GM18498 (cell line): ENCODE measurements around the gene FAM32A.
A peak's percentile ranks its signal among the peaks of the same experiment; 100 is the strongest.
"Not testable (repeated sequence)": the region's sequence is repeated elsewhere in the genome, so short reads cannot be mapped to it uniquely, and the experiment has no call there.

ENCODE experiments used
- ATAC-seq: cut with Tn5 transposase; IDR thresholded peaks from one replicate; pipeline ENCODE4 v1.9.1; 2021; ENCODE audit warnings: mild to moderate bottlenecking, moderate library complexity; ENCODE audit not compliant: unreplicated experiment

The FAM32A gene

GRCh38 chr19:16164222-16164890 lies 20.9 kb upstream of the FAM32A start:
- no peak for ATAC-seq

DNA sequence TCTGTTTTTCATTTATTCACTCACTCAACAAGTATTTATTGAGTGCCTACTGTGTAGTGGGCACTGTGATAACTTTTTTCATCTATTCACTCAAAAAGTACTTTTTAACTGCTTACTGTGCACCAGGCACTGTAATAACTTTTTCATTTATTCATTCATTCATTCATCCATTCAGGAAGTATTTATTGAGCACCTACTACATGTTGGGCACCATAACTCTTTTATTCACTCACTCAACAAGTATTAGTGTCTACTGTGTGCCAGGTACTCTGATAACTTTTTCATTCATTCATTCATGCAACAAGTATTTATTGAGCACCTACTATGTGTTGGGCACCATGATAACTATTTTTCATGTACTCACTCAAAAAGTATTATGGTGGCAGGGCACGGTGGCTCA lies 18.8 kb upstream of the FAM32A start:
- no peak for ATAC-seq

DNA sequence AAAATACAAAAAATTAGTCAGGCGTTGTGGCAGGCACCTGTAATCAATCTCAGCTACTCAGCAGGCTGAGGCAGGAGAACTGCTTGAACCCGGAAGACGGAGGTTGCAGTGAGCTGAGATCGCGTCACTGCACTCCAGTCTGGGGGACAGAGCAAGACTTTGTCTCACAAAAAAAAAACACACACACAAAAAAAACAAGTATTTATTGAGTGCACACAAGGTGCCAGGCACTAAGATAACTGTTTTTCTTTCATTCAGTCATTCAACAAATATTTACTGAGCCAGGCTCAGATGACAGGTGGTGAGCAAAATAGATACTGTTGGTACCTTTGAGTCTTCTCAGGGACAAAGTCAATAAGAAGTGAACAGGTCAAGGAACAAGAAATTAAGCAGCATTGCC lies 18.2 kb upstream of the FAM32A start:
- ATAC-seq = no peak

DNA sequence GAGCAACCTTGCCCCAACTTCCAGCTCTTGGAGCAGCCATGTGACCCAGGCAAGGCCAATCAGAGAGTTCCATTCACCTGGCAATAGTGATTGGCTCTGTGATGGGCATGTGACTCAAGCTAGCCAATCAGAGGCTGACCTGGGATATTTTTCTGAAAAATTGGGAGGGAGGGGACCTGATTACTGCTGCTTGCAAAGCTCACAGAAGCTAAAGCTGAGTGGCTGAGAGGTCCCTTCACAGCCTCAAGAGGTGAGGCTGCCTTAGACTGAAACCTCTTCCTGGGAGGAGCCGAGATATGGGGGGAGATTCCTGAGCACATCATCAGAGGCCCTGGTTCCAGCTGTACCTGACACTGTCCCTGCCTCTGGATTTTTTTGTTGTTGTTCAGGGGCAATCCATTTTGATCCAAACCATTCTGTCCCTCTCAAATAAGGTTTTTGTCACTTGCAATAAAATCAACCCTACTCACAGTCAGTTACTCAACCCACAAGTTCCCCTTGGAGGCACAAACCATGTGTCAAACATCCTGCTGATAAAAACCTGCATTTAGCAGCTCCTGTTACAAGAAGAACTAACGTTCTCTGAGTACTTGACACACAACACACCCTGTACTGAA lies 16.6 kb upstream of the FAM32A start:
- ATAC-seq = no peak

GRCh38 chr19:16170134-16170533 lies 15.1 kb upstream of the FAM32A start:
- ATAC-seq = no peak

DNA sequence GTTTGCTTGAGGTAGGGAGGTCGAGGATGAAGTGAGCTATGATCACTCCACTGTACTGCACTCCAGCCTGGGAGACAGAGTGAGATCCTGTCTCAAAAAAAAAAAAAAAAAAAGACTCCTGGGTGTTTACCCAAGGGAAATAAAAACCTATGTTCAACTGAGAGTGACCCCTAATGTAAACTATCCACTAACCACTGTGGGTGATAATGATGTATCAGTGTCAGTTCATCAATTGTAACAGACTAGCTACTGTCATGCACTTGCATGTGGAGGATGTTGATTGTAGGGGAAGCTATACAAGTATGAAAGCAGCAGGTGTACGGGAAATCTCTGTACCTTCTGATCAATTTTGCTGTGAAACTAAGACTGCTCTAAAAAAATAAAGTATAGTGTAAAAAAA lies 9.3 kb upstream of the FAM32A start:
- no peak for ATAC-seq

- ATAC-seq = not testable (repeated sequence)
These were observed 6.3 kb upstream of the FAM32A start for GRCh38 chr19:16178866-16179265.

- ATAC-seq = no peak
These were observed 4.6 kb upstream of the FAM32A start for GRCh38 chr19:16180611-16181010.

GRCh38 chr19:16184665-16185122 lies 516 bp upstream of the FAM32A start:
- ATAC-seq = no peak

DNA sequence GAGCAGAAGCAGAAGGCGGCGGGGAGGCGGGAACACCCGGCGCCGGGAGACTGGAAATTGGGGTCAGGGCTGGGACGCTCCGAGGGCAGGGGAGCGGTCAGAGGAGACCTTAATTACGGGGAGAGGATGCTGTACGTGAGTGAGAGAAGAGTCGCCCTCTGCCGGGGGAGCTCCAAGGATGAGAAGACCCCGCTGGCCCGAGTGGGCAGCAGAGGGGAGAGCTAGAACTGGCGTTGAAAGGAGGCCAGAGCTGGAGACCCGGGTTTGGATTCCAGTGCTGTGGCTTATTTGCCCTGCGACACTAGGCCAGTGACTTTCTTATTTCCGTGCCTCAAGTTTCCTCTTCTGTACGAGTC lies 536 bp downstream of the FAM32A start:
- ATAC-seq = no peak

DNA sequence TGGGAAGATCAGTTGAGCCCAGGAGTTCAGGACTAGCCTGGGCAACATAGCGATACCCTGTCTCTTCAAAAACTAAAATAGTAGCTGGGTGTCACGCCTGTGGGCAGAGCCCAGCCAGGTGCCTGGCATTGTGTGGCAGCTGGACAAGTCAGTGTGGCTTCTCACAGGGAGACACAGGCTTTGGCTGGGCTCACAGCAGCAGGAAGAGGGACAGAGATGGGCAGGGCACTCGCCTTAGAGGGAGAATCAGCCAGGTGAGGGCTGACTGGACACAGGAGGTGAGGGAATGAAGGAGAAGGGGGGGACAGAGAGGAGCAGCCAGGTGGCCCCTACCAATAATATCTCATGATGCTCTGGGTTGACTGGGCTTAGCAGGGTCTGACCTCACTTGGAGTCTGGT lies 3.3 kb downstream of the FAM32A start:
- ATAC-seq = no peak

GRCh38 chr19:16190198-16190597 lies 5.0 kb downstream of the FAM32A start:
- no peak for ATAC-seq

- no peak for ATAC-seq
These were observed 5.5 kb downstream of the FAM32A start for GRCh38 chr19:16190736-16191135.

GRCh38 chr19:16191216-16191908 lies 6.2 kb downstream of the FAM32A start:
- ATAC-seq = no peak

- no peak for ATAC-seq
These were observed 8.3 kb downstream of the FAM32A start for GRCh38 chr19:16193466-16193865.

DNA sequence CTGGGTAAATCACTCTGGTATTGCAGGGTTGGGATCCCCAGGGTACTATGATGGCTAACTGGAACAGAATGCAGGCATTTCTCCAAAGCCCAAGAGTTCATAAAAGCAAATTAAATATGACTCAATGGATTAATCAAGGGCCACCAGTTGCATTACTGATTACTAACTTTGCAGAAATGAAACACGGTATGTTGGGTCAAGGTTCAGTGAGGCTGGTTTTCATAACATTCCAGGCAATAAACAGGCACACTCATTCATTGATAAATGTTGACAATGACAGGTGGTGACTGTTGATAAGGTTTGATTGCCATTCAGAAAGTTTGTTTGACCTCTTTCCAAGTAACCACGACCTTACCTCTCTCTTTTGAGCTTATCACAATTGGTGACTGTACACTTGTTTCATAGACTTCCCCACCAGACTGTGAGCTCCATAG lies 12.0 kb downstream of the FAM32A start:
- no peak for ATAC-seq

DNA sequence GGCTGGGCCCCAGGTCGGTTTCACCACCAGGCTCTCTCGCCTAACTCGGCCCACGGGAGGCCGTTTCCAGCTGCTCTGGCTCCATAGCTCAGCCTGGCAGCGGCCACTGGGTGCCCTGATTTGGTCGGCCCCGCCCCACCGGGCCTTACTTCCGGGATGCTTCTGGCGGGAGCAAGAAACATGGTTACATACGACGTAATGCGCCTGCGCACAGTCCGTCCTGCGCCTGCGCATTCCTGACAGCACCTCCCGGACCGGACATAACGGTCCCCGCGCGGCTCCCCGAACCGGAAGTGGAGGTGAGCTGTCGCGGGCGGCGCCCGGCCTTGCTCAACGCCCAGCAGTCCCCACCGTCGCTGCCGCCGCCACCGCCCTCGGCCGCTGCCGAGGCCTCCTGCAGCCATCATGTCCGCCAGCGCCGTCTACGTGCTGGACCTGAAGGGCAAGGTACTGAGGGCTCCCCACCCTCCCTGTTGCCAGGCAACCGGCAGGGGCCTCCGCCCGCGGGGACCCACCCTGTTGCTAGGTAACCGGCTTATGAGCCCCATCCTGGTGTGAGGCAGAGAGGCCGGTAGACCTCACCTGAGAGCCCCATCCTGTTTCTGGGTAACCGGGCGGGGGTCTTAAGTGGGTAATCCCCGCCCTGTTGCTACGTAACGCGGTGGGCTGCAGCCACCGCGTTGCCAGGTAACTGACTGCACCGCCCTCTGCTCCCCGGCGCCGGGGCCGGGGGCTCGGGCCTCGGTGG lies 12.6 kb downstream of the FAM32A start, which contains the start of gene AP1M1:
AP1M1 (plus strand) TSS at position 290 of the 748 bp plus-strand sequence; CDS start at position 406, 116 bp downstream.
- ATAC-seq = peak; percentile 86

DNA sequence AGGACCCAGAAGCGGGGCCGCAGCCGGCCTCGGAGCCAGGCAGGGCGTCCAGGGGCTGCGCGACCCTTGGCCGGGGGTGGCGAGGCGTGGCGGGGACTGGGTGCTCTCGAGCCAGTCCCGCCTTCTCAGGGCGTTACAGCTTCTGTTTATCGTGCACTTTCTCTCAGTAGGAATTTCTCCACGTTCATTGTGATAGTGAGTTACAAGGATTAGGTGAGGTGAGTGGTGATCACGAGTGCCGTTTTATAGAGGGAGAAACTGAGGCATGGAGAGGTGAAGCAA lies 13.1 kb downstream of the FAM32A start:
- ATAC-seq = no peak

DNA sequence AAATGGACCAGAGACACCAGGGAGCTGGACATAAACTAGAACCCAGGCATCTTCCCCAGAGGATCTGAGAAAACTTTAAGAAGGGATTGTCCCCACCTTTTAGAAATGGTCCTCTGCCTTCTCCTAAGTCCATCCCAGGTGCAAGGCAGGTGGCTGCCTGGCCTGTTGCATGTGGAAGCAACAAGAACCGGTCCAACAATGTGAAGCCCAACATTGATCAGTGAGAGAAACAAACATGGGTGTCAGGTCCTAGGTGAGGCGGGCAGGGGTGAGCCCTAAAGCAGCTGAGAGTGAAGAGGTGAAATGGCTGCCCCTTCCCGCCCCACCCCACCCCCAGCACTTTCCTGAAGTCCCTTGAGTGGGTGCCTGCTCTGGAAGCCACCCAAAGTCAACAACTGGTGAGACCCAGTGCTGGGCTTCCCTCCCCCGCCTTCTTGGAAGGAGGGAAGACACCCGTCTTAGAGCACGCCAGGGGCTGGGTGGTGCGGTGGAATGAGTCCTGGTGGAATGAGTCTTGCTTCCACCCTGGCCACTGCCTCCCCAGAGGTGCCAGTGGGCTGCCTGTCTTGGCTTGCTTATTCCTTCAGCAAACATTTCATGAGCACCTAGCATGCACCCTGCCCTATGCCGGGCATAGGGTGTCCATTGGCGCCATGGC lies 14.2 kb downstream of the FAM32A start:
- ATAC-seq = no peak

DNA sequence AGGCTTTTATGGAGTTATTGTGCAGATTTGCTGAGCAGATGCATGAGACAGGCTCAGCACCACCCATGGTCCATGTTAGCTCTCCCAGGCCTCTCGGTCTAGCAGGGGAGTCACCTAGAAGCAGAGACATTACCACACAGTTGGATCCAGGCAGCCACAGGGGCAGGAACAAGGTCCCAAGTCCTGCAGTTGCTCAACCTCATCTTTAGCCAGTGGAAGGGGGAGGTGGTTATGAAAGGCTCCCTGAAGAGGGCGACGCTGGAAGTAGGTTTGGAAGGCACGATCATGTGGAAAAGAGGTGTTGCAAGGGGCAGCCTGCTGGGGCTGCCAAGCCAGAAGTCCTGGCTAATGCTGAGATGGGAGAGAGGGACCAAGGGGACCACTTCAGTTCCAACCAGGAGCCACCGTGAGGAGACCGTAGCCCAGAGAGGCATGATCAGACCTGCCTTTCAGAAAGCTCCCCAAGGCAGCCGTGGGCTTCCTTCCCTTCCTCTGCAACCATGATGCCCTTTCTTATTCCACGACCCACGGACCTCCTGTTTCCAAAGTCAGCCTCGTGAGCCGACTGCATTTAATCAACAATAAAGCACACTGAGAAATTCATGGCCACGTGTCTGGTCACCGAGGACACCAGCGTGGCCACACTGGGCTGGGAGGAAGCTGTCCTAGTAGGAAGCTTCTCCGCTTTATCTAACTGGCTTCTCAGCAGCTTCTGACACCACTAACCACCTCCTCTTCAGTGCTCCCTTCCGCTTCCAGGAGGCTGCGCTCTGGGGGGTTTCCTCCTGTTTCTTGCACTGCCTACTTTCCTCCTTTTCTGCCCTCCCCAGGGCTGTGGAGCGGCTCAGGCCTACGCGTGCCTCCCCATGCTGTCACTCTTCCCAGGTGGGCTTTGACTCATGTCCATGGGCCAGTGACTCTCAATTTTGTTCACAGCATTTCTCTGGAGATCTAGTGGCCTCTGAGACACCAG lies 15.1 kb downstream of the FAM32A start:
- no peak for ATAC-seq
